Trophoblast cell (in vitro differentiated cells and primary cell): ENCODE measurements around the gene RAD9B.

Source experiments
- DNase-seq, 2 donors: peaks; one replicate each; pipeline ENCODE4 v3.0.0-alpha.2; 2016
- H2AFZ ChIP-seq: 2 replicates; pipeline ENCODE4 v1.6.1; 2013; ENCODE audit warnings: low read length, moderate library complexity, mild to moderate bottlenecking; ENCODE audit not compliant: insufficient read depth, poor library complexity
- H2AK5ac ChIP-seq: 2 replicates; pipeline ENCODE4 v1.6.1; 2013; ENCODE audit warnings: mild to moderate bottlenecking, low read length
- H2BK120ac ChIP-seq: 2 replicates; pipeline ENCODE4 v1.6.1; 2013; ENCODE audit warnings: low read length, mild to moderate bottlenecking, moderate library complexity; ENCODE audit not compliant: insufficient read depth, poor library complexity
- H2BK12ac ChIP-seq: 2 replicates; pipeline ENCODE4 v1.6.1; 2013; ENCODE audit warnings: mild to moderate bottlenecking, low read length, moderate library complexity
- H2BK5ac ChIP-seq: 2 replicates; pipeline ENCODE4 v1.6.1; 2013; ENCODE audit warnings: low read length, low read depth, moderate library complexity, mild to moderate bottlenecking; ENCODE audit not compliant: poor library complexity
- H3K14ac ChIP-seq: 2 replicates; pipeline ENCODE4 v1.6.1; 2013; ENCODE audit warnings: mild to moderate bottlenecking, low read length
- H3K18ac ChIP-seq: 2 replicates; pipeline ENCODE4 v1.6.1; 2013; ENCODE audit warnings: mild to moderate bottlenecking, low read length
- H3K23ac ChIP-seq: 2 replicates; pipeline ENCODE4 v1.6.1; 2013; ENCODE audit warnings: low read length
- H3K27ac ChIP-seq: 2 replicates; pipeline ENCODE4 v1.5.1; 2013; ENCODE audit warnings: low read depth, mild to moderate bottlenecking, inconsistent platforms, low read length, moderate library complexity
- H3K27me3 ChIP-seq: 2 replicates; pipeline ENCODE4 v1.6.1; 2013; ENCODE audit warnings: inconsistent platforms, mild to moderate bottlenecking, low read length, moderate library complexity; ENCODE audit not compliant: insufficient read depth
- H3K36me3 ChIP-seq, 2 experiments: 1 replicate in 1 of 2; 2 replicates in 1 of 2; pipeline ENCODE4 v1.6.1; 2013; ENCODE audit warnings: low read length in 2 of 2, mild to moderate bottlenecking in 2 of 2, moderate library complexity in 1 of 2; ENCODE audit not compliant: insufficient read depth in 2 of 2, control insufficient read depth in 1 of 2
- H3K4ac ChIP-seq: 2 replicates; pipeline ENCODE4 v1.6.1; 2013; ENCODE audit warnings: low read depth, mild to moderate bottlenecking, low read length, moderate library complexity
- H3K4me1 ChIP-seq, 2 experiments: 1 replicate in 1 of 2; 2 replicates in 1 of 2; pipeline ENCODE4 v1.6.1; 2013; ENCODE audit warnings: low read length in 2 of 2, mild to moderate bottlenecking in 2 of 2, moderate library complexity in 1 of 2; ENCODE audit not compliant: insufficient read depth in 2 of 2, control insufficient read depth in 1 of 2
- H3K4me2 ChIP-seq: 2 replicates; pipeline ENCODE4 v1.6.1; 2013; ENCODE audit warnings: inconsistent platforms, mild to moderate bottlenecking, low read length, moderate library complexity
- H3K4me3 ChIP-seq: 2 replicates; pipeline ENCODE4 v1.5.1; 2013; ENCODE audit warnings: mild to moderate bottlenecking, low read depth, low read length, inconsistent platforms
- H3K79me1 ChIP-seq: one replicate; pipeline ENCODE4 v1.6.1; 2013; ENCODE audit warnings: low read length
- H3K79me2 ChIP-seq: 2 replicates; pipeline ENCODE4 v1.6.1; 2013; ENCODE audit warnings: low read length, mild to moderate bottlenecking; ENCODE audit not compliant: control insufficient read depth, insufficient read depth, poor library complexity
- H3K9ac ChIP-seq: 2 replicates; pipeline ENCODE4 v1.6.1; 2013; ENCODE audit warnings: mild to moderate bottlenecking, low read length
- H3K9me3 ChIP-seq: 2 replicates; pipeline ENCODE4 v1.6.1; 2013; ENCODE audit warnings: low read depth, mild to moderate bottlenecking, control low read depth, inconsistent platforms, low read length; ENCODE audit not compliant: insufficient read depth
- H4K12ac ChIP-seq: 2 replicates; pipeline ENCODE4 v1.6.1; 2013; ENCODE audit warnings: low read depth, mild to moderate bottlenecking, low read length, moderate library complexity
- H4K8ac ChIP-seq: 2 replicates; pipeline ENCODE4 v1.6.1; 2013; ENCODE audit warnings: low read depth, mild to moderate bottlenecking, low read length, moderate library complexity
- H4K91ac ChIP-seq: one replicate; pipeline ENCODE4 v1.6.1; 2013; ENCODE audit warnings: low read depth, mild to moderate bottlenecking, low read length, moderate library complexity
- WGBS: extraction: QIAGEN DNeasy Blood & Tissue Kit; methylation state at CpG from one replicate; pipeline ENCODE4 v1.1.7; 2013; ENCODE audit warnings: missing lambda C conversion rate; ENCODE audit not compliant: insufficient read length, insufficient coverage; ENCODE audit errors: extremely low coverage; 5-methylcytosine and 5-hydroxymethylcytosine counted together

The RAD9B gene

DNA sequence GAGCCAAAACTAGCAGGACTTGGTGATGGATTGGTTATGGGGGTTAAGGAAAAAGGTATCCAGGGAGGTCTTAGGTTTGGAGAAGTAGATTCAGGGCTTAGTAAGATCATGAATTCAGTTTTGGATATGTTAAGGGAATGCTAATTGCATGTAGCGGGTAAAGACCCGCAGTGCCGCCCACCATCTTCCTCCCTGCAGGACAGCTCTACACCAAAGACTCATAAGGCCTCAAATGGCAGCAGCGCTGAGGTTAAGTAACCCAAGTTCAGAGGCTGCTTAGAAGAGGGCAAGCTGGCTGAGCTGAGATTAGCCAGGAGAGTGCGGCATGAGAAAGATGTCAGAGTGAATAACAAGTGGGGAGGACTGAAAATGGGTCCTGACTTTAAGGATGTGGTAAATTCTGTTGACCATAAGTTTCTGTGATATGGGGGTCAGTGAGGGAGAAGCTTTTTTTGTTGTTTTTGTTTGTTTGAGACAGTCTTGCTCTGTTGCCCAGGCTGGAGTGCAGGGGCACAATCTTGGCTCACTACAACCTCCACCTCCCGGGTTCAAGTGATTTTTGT is 26.2 kb downstream of the RAD9B start:
- Histone ChIP-seq H3K27me3 (no peaks in the 10 kb centered on the region), H3K4ac (no peak overlapping the region), H3K79me1 (no peaks in the 10 kb centered on the region), H3K27ac (no peak overlapping the region), H3K9me3 (no peaks in the 10 kb centered on the region), H2BK12ac (no peak overlapping the region), H3K79me2 (no peaks in the 10 kb centered on the region), H3K23ac (no peak overlapping the region), H3K4me2 (no peak overlapping the region), H3K36me3 (no peaks in the 10 kb centered on the region), H4K8ac (no peak overlapping the region), H2AFZ (no peak overlapping the region), H2AK5ac (no peak overlapping the region), H4K12ac (no peak overlapping the region), H2BK5ac (no peak overlapping the region), H3K4me3 (no peak overlapping the region), H3K14ac (no peak overlapping the region), H2BK120ac (no peak overlapping the region), H4K91ac (no peak overlapping the region), H3K18ac (no peak overlapping the region), H3K9ac (no peak overlapping the region), H3K4me1 (no peaks in the 10 kb centered on the region)
- DNase-seq = no peak
- no CpG with 5 or more reads among the region's 6 CpGs for WGBS

DNA sequence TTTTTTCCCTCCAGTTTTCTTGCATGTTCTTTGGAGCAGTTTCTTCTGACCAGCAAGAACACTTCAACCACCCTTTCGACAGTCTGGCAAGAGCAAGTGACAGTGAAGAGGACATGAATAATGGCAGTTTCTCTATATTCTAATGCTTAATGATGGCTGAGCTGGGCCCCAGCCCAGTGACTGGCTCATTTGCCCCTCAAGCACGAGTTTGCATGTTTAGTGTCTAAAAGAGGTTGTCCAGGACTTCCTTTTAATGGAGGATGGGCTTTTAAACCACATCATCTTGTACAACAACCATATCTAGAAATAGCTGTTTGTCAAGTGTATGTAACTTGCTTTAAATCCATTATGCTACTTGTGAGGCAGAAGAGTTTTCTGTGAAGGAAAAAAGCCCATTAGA is 28.4 kb downstream of the RAD9B start:
- Histone ChIP-seq H4K91ac (no peak overlapping the region), H3K23ac (no peak overlapping the region), H3K36me3 (no peaks in the 10 kb centered on the region), H3K14ac (no peak overlapping the region), H2BK120ac (no peak overlapping the region), H3K79me2 (no peaks in the 10 kb centered on the region), H3K27ac (no peak overlapping the region), H2BK5ac (no peak overlapping the region), H3K4me2 (no peak overlapping the region), H2AFZ (no peak overlapping the region), H3K9me3 (no peaks in the 10 kb centered on the region), H3K79me1 (no peaks in the 10 kb centered on the region), H4K8ac (no peak overlapping the region), H4K12ac (no peak overlapping the region), H3K4me3 (no peak overlapping the region), H2BK12ac (no peak overlapping the region), H3K4ac (no peak overlapping the region), H2AK5ac (no peak overlapping the region), H3K27me3 (no peaks in the 10 kb centered on the region), H3K4me1 (peaks cover 2 to 3% of the 10 kb centered on the region in 2 experiments), H3K9ac (no peak overlapping the region), H3K18ac (no peak overlapping the region)
- DNase-seq = no peak
- WGBS = no CpG with 5 or more reads among the region's 2 CpGs

DNA sequence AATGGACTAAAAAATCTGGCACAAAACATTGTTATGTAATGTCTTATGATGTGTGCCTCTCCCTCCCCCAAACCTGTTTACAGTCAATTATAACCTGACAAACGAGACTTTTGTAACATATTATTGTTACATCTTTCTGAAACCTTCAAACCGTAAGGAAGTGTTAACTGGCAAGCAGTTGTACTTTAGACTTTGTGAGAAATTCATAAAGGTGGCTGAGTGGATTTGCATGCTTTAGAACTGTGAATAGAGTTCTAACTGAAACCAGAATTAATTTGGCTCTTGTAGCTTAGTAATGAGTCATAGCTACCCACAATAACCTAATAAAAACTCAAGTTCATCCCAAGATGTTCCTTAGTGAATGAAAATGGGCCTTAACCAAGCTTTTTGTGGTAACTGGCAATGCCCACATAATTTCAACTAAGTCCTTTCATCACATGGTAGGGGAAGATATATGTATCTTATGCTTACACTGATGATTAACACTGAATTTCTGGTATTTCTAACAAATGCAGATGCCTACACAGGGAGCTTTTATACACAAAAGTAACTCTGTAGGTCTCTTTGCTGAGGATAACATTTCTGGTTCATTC is 29.7 kb downstream of the RAD9B start:
- Histone ChIP-seq H2AFZ (no peak overlapping the region), H3K4me1 (peaks cover 2 to 3% of the 10 kb centered on the region in 2 experiments), H4K91ac (no peak overlapping the region), H3K27me3 (no peaks in the 10 kb centered on the region), H4K8ac (no peak overlapping the region), H2AK5ac (no peak overlapping the region), H3K36me3 (peaks cover 0 to 3% of the 10 kb centered on the region in 2 experiments), H3K79me1 (no peaks in the 10 kb centered on the region), H2BK12ac (no peak overlapping the region), H3K9me3 (no peaks in the 10 kb centered on the region), H2BK5ac (no peak overlapping the region), H2BK120ac (no peak overlapping the region), H3K14ac (no peak overlapping the region), H3K23ac (no peak overlapping the region), H3K4me2 (no peak overlapping the region), H3K4me3 (no peak overlapping the region), H3K18ac (no peak overlapping the region), H3K79me2 (no peaks in the 10 kb centered on the region), H4K12ac (no peak overlapping the region), H3K9ac (no peak overlapping the region), H3K27ac (no peak overlapping the region), H3K4ac (no peak overlapping the region)
- WGBS = no CpG with 5 or more reads among the region's 2 CpGs
- DNase-seq = no peak

DNA sequence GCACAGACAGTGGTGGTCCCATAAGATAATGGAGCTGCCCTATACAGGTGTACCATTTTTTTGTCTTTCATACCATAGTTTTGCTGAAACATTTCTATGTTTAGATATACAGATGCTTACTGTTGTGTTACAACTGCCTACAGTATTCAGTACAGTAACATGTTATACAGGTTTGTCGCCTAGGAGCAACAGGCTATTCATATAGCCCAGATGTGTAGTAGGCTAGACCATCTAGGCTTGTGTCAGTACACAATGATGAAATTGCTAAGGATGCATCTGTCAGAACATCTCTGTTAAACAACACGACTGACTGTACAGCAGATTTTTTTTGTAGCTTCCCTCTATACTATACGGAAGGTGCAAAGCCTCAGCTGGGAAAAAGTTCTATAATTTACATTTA is 30.5 kb downstream of the RAD9B start:
- H3K18ac ChIP-seq = no peak overlapping the region
- no peak for DNase-seq
- H3K4me3 ChIP-seq = no peak overlapping the region
- no peak overlapping the region for H3K14ac ChIP-seq
- H3K79me1 ChIP-seq = no peaks in the 10 kb centered on the region
- H2AK5ac ChIP-seq = no peak overlapping the region
- H3K4me2 ChIP-seq = no peak overlapping the region
- no peaks in the 10 kb centered on the region for H3K79me2 ChIP-seq
- no peak overlapping the region for H2BK12ac ChIP-seq
- H2AFZ ChIP-seq = no peak overlapping the region
- H3K27ac ChIP-seq = no peak overlapping the region
- H3K9ac ChIP-seq = no peak overlapping the region
- H3K9me3 ChIP-seq = no peaks in the 10 kb centered on the region
- peaks cover 2 to 6% of the 10 kb centered on the region in 2 experiments for H3K36me3 ChIP-seq
- H3K4me1 ChIP-seq = peaks cover 2 to 3% of the 10 kb centered on the region in 2 experiments
- no CpG with 5 or more reads among the region's 3 CpGs for WGBS
- no peak overlapping the region for H4K12ac ChIP-seq
- H4K91ac ChIP-seq = no peak overlapping the region
- no peaks in the 10 kb centered on the region for H3K27me3 ChIP-seq
- H4K8ac ChIP-seq = no peak overlapping the region
- H2BK120ac ChIP-seq = no peak overlapping the region
- no peak overlapping the region for H3K4ac ChIP-seq
- no peak overlapping the region for H2BK5ac ChIP-seq
- no peak overlapping the region for H3K23ac ChIP-seq
